ENCODE measurements around the gene NDUFAF2.

- TF ChIP-seq SIN3A (conservative IDR thresholded peaks at IDR 0.05 in 1 of 2, IDR thresholded peaks at IDR 0.05 in 1 of 2; ENCODE audit: low read depth in 1 of 2, low read length in 2 of 2): no peak
- no peak for TF ChIP-seq POLR2A (IDR thresholded peaks at IDR 0.05; ENCODE audit: control extremely low read depth in 1 of 2, low read depth in 2 of 2, low read length in 2 of 2)
These were observed 49.0 kb downstream of the NDUFAF2 start for GRCh38 chr5:60993875-60994571.
